Measurements from ENCODE around the gene RELB. TPM values are rescaled to one million over a fixed set of nuclear protein-coding genes. Genes with fewer than 3 reads are reported as not detected.
A peak's percentile ranks its signal among the peaks of the same experiment; 100 is the strongest.

The RELB gene
- total and polyA plus RNA-seq, 2 donors (not counting 1 experiment from before 2014, with no cell fraction given) = 2.3 to 11.7 TPM

- Histone ChIP-seq H3K79me2 (ENCODE audit: control insufficient read depth, insufficient read depth, low read length) (no peaks in the 10 kb centered on the region), H4K20me1 (ENCODE audit: control insufficient read depth, extremely low read depth, insufficient read depth, low read length) (no peaks in the 10 kb centered on the region), H3K9ac (ENCODE audit: insufficient read depth, low read length) (no peak overlapping the region), H3K36me3 (ENCODE audit: control insufficient read depth, insufficient read depth, low read length) (peaks cover 24% of the 10 kb centered on the region), H3K4me3 (replicated peaks in 1 of 4; ENCODE audit: control extremely low read depth in 1 of 4, insufficient read depth in 1 of 4, low read depth in 3 of 4, low read length in 4 of 4) (no peak overlapping the region), H3K9me3 (ENCODE audit: control insufficient read depth, insufficient read depth, low read depth, low read length) (no peaks in the 10 kb centered on the region), H3K4me2 (ENCODE audit: extremely low read depth, insufficient read depth, low read length) (no peak overlapping the region), H3K4me1 (ENCODE audit: control insufficient read depth, extremely low read depth, insufficient read depth, low read length) (no peaks in the 10 kb centered on the region), H3K27ac (ENCODE audit: insufficient read depth, low read length) (no peak overlapping the region), H3K27me3 (ENCODE audit: control insufficient read depth, insufficient read depth, low read length) (no peaks in the 10 kb centered on the region), H2AFZ (ENCODE audit: low read length) (no peak overlapping the region)
- peak; percentile 41 to 63 for DNase-seq (ENCODE audit: low read depth in 2 of 2)
- TF ChIP-seq EZH2 (IDR thresholded peaks at IDR 0.05; ENCODE audit: low read length, missing control alignments) (no peak), CTCF (conservative IDR thresholded peaks at IDR 0.05 in 1 of 2, IDR thresholded peaks at IDR 0.05 in 1 of 2; ENCODE audit: low read depth in 1 of 2, low read length in 2 of 2) (peak; percentile 54 to 69)
These were observed 12.2 kb upstream of the RELB start for GRCh38 chr19:44988896-44989556.

- Histone ChIP-seq H3K79me2 (ENCODE audit: control insufficient read depth, insufficient read depth, low read length) (no peaks in the 10 kb centered on the region), H3K9ac (ENCODE audit: insufficient read depth, low read length) (no peak overlapping the region), H2AFZ (ENCODE audit: low read length) (no peak overlapping the region), H3K4me2 (ENCODE audit: extremely low read depth, insufficient read depth, low read length) (no peak overlapping the region), H3K36me3 (ENCODE audit: control insufficient read depth, insufficient read depth, low read length) (peaks cover 24% of the 10 kb centered on the region), H3K9me3 (ENCODE audit: control insufficient read depth, insufficient read depth, low read depth, low read length) (no peaks in the 10 kb centered on the region), H4K20me1 (ENCODE audit: control insufficient read depth, extremely low read depth, insufficient read depth, low read length) (no peaks in the 10 kb centered on the region), H3K4me1 (ENCODE audit: control insufficient read depth, extremely low read depth, insufficient read depth, low read length) (no peaks in the 10 kb centered on the region), H3K27me3 (ENCODE audit: control insufficient read depth, insufficient read depth, low read length) (no peaks in the 10 kb centered on the region), H3K4me3 (replicated peaks in 1 of 4; ENCODE audit: control extremely low read depth in 1 of 4, insufficient read depth in 1 of 4, low read depth in 3 of 4, low read length in 4 of 4) (no peak overlapping the region), H3K27ac (ENCODE audit: insufficient read depth, low read length) (no peak overlapping the region)
- TF ChIP-seq CTCF (conservative IDR thresholded peaks at IDR 0.05 in 1 of 2, IDR thresholded peaks at IDR 0.05 in 1 of 2; ENCODE audit: low read depth in 1 of 2, low read length in 2 of 2) = no peak
- no peak for TF ChIP-seq EZH2 (IDR thresholded peaks at IDR 0.05; ENCODE audit: low read length, missing control alignments)
- no peak for DNase-seq (ENCODE audit: low read depth in 2 of 2)
These were observed 10.8 kb upstream of the RELB start for GRCh38 chr19:44990459-44990858.

GRCh38 chr19:44990966-44991365 is 10.3 kb upstream of the RELB start:
- TF ChIP-seq EZH2 (IDR thresholded peaks at IDR 0.05; ENCODE audit: low read length, missing control alignments) (no peak), CTCF (conservative IDR thresholded peaks at IDR 0.05 in 1 of 2, IDR thresholded peaks at IDR 0.05 in 1 of 2; ENCODE audit: low read depth in 1 of 2, low read length in 2 of 2) (no peak)
- H3K27me3 ChIP-seq (ENCODE audit: control insufficient read depth, insufficient read depth, low read length) = no peaks in the 10 kb centered on the region
- no peak for DNase-seq (ENCODE audit: low read depth in 2 of 2)

More at GRCh38 chr19:44990966-44991365, 10.3 kb upstream of the RELB start:
- no peak overlapping the region for H3K4me3 ChIP-seq (replicated peaks in 1 of 4; ENCODE audit: control extremely low read depth in 1 of 4, insufficient read depth in 1 of 4, low read depth in 3 of 4, low read length in 4 of 4)
- no peaks in the 10 kb centered on the region for H3K4me1 ChIP-seq (ENCODE audit: control insufficient read depth, extremely low read depth, insufficient read depth, low read length)
- H3K27ac ChIP-seq (ENCODE audit: insufficient read depth, low read length) = no peak overlapping the region
- no peak overlapping the region for H2AFZ ChIP-seq (ENCODE audit: low read length)
- no peak overlapping the region for H3K4me2 ChIP-seq (ENCODE audit: extremely low read depth, insufficient read depth, low read length)
- no peak overlapping the region for H3K9ac ChIP-seq (ENCODE audit: insufficient read depth, low read length)
- no peaks in the 10 kb centered on the region for H4K20me1 ChIP-seq (ENCODE audit: control insufficient read depth, extremely low read depth, insufficient read depth, low read length)
- H3K9me3 ChIP-seq (ENCODE audit: control insufficient read depth, insufficient read depth, low read depth, low read length) = no peaks in the 10 kb centered on the region
- H3K79me2 ChIP-seq (ENCODE audit: control insufficient read depth, insufficient read depth, low read length) = no peaks in the 10 kb centered on the region
- H3K36me3 ChIP-seq (ENCODE audit: control insufficient read depth, insufficient read depth, low read length) = peaks cover 24% of the 10 kb centered on the region
